Mesothelial cell of epicardium (in vitro differentiated cells): ENCODE data around the gene FNDC3A. TPM values are rescaled to one million over a fixed set of nuclear protein-coding genes. Genes with fewer than 3 reads are reported as not detected.

Experiments
- DNase-seq, 2 experiments: peaks; one replicate each; pipeline ENCODE4 v3.0.0; 2021; ENCODE audit warnings: low spot score in 2 of 2; ENCODE audit not compliant: unreplicated experiment in 2 of 2
- H3K27ac Mint-ChIP-seq: 2 replicates; pipeline ENCODE4 v1.8.0; 2021; ENCODE audit warnings: mixed read lengths
- H3K27me3 Mint-ChIP-seq: 2 replicates; pipeline ENCODE4 v1.8.0; 2021; ENCODE audit warnings: low read depth, mixed read lengths
- H3K36me3 Mint-ChIP-seq: 2 replicates; pipeline ENCODE4 v1.8.0; 2021; ENCODE audit warnings: mixed read lengths
- H3K4me1 Mint-ChIP-seq: 2 replicates; pipeline ENCODE4 v1.8.0; 2021; ENCODE audit warnings: mixed read lengths
- H3K4me3 Mint-ChIP-seq: 2 replicates; pipeline ENCODE4 v1.8.0; 2021; ENCODE audit warnings: mild to moderate bottlenecking, moderate library complexity, mixed read lengths
- H3K9me3 Mint-ChIP-seq: 2 replicates; pipeline ENCODE4 v1.8.0; 2021; ENCODE audit warnings: mixed read lengths
- total RNA-seq: library from RNA; stranded (reverse); gene quantifications from 3 replicates; pipeline ENCODE4 v1.2.1, GENCODE V29; 2021
- TF ChIP-seq, protein P1 (sequence below): fragments of 200-600 bp; sonication (generic); IDR thresholded peaks from one replicate; pipeline ENCODE4 v1.5.0; 2021; ENCODE audit warnings: antibody characterized with exemption; ENCODE audit not compliant: unreplicated experiment

FNDC3A gene
- total RNA-seq, 1 donor from 2014 or later = 94.1 TPM

- H3K4me1 Mint-ChIP-seq = peaks cover 20% of the 10 kb centered on the region
- peaks cover 9% of the 10 kb centered on the region for H3K27me3 Mint-ChIP-seq
- H3K9me3 Mint-ChIP-seq = peaks cover 16% of the 10 kb centered on the region
- TF ChIP-seq, protein P1, sequence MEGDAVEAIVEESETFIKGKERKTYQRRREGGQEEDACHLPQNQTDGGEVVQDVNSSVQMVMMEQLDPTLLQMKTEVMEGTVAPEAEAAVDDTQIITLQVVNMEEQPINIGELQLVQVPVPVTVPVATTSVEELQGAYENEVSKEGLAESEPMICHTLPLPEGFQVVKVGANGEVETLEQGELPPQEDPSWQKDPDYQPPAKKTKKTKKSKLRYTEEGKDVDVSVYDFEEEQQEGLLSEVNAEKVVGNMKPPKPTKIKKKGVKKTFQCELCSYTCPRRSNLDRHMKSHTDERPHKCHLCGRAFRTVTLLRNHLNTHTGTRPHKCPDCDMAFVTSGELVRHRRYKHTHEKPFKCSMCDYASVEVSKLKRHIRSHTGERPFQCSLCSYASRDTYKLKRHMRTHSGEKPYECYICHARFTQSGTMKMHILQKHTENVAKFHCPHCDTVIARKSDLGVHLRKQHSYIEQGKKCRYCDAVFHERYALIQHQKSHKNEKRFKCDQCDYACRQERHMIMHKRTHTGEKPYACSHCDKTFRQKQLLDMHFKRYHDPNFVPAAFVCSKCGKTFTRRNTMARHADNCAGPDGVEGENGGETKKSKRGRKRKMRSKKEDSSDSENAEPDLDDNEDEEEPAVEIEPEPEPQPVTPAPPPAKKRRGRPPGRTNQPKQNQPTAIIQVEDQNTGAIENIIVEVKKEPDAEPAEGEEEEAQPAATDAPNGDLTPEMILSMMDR = no peak
- H3K27ac Mint-ChIP-seq = no peak overlapping the region
- peaks cover 5% of the 10 kb centered on the region for H3K36me3 Mint-ChIP-seq
- H3K4me3 Mint-ChIP-seq = no peak overlapping the region
- DNase-seq = no peak
Measured at GRCh38 chr13:48969685-48970084, 6.0 kb upstream of the FNDC3A start.

GRCh38 chr13:48973845-48974431 is 1.8 kb upstream of the FNDC3A start:
- peaks cover 9% of the 10 kb centered on the region for H3K27me3 Mint-ChIP-seq
- H3K27ac Mint-ChIP-seq = no peak overlapping the region
- peak overlapping the region; percentile 81 for H3K4me3 Mint-ChIP-seq
- TF ChIP-seq, protein P1 = no peak
- peaks cover 5% of the 10 kb centered on the region for H3K36me3 Mint-ChIP-seq
- DNase-seq = no peak
- H3K9me3 Mint-ChIP-seq = peaks cover 11% of the 10 kb centered on the region
- H3K4me1 Mint-ChIP-seq = peaks cover 38% of the 10 kb centered on the region

- peaks cover 11% of the 10 kb centered on the region for H3K9me3 Mint-ChIP-seq
- H3K4me1 Mint-ChIP-seq = peaks cover 39% of the 10 kb centered on the region
- H3K36me3 Mint-ChIP-seq = peaks cover 5% of the 10 kb centered on the region
- peak; percentile 34 to 40 for DNase-seq
- peak overlapping the region; percentile 81 for H3K4me3 Mint-ChIP-seq
- peak overlapping the region; percentile 95 for H3K27ac Mint-ChIP-seq
- H3K27me3 Mint-ChIP-seq = peaks cover 9% of the 10 kb centered on the region
- TF ChIP-seq, protein P1 = no peak
Measured at GRCh38 chr13:48975101-48975855, 434 bp upstream of the FNDC3A start.

DNA sequence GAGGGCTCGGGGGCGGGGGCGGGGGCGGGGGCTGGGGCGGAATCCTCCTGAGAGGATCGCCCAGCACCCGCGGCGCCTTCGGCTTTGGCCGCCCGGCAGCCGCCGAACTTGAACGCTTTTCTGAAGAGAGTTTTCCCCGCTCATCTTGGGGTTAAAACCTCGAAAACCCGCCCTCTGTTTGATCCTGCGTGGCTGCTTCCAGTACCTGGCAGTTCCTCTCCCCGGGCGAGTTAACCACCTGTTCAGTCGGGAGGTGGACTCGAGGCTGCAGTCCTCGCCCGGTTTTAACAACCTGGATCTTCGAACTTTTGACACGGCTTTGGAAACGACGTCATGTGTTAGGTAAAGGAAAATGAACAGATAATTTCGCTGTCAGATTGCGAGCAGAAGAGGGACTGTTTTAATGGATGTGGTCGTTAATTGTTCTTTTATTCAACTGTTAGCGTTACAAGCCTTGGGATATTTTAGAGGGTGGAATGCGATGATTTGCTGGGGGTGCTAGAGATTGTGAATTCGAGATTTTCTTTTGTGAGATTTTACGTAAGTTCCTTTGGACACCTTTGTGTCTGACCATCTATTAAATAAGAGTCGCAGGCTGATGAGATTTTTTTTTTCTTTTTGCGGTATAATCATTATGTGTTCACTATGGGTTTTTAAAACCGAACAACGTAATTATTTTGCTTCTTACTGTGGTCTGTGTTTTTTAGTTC is 1.0 kb downstream of the FNDC3A start:
- H3K36me3 Mint-ChIP-seq = peaks cover 5% of the 10 kb centered on the region
- H3K27ac Mint-ChIP-seq = peak overlapping the region; percentile 97
- H3K4me1 Mint-ChIP-seq = peaks cover 39% of the 10 kb centered on the region
- H3K4me3 Mint-ChIP-seq = peak overlapping the region; percentile 86
- H3K27me3 Mint-ChIP-seq = peaks cover 7% of the 10 kb centered on the region
- TF ChIP-seq, protein P1 = no peak
- no peak for DNase-seq
- H3K9me3 Mint-ChIP-seq = peaks cover 11% of the 10 kb centered on the region

DNA sequence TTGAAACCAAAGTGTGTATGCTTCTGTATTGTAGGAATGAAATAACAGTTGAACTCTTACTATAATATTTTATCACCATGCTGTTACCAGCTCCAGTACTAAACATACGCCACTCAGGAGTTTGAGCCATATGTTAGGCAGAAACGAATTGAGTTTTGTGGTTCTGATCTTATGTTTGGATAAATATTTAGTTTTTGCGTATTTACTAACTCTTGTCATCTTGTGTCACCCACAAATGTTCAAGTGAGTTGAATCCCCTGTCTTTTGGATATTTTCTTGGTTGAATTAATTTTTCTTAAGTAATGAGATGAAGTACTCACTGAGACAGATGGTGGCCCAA is 1.5 kb downstream of the FNDC3A start:
- peaks cover 37% of the 10 kb centered on the region for H3K4me1 Mint-ChIP-seq
- peaks cover 5% of the 10 kb centered on the region for H3K27me3 Mint-ChIP-seq
- H3K9me3 Mint-ChIP-seq = peaks cover 11% of the 10 kb centered on the region
- peaks cover 5% of the 10 kb centered on the region for H3K36me3 Mint-ChIP-seq
- DNase-seq = no peak
- H3K4me3 Mint-ChIP-seq = peak overlapping the region; percentile 86
- TF ChIP-seq, protein P1 = no peak
- peak overlapping the region; percentile 97 for H3K27ac Mint-ChIP-seq
